T47D (cell line): ENCODE data around the gene LSM3.
"Not testable (repeated sequence)": the region's sequence is repeated elsewhere in the genome, so short reads cannot be mapped to it uniquely, and the experiment has no call there.

ENCODE experiments used
- DNase-seq, 2 experiments: peaks; one replicate each; pipeline versions ENCODE4 v3.0.0 to v3.0.0-alpha.2; 2011 to 2012; ENCODE audit warnings: low read depth in 1 of 2, low spot score in 1 of 2
- JUND ChIP-seq: IDR thresholded peaks from 2 replicates; pipeline ENCODE4 v1.6.1; 2012; ENCODE audit warnings: low read depth
- in situ Hi-C: cut with HindIII; loops from 2 replicates; pipeline ENCODE4 v1.10.0; 2016; ENCODE audit warnings: low sequenced_read_pairs, low pct_unique_long_range_greater_than_20kb

Gene LSM3

DNA sequence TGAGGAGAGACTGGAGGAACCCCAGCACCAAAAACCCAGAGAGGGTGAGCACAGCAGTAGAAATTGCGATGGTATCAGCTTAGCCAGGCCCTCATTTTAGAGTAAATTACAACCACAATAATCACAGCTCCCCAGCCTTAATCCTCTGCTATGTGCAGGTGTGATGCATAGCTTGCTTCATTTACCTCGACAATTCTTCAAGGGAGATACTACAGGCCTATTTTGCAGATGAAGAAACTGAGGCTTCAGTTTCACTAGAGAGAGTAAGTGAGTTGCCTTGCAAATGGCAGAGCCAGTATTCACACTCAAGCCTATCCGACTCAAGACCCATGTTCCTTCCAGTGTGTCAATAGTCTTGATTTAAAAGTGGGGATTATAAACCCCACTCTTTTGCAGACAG, 33.4 kb downstream of the LSM3 start:
- in situ Hi-C loops: no loop called here
- no peak for DNase-seq
- no peak for TF ChIP-seq JUND

DNA sequence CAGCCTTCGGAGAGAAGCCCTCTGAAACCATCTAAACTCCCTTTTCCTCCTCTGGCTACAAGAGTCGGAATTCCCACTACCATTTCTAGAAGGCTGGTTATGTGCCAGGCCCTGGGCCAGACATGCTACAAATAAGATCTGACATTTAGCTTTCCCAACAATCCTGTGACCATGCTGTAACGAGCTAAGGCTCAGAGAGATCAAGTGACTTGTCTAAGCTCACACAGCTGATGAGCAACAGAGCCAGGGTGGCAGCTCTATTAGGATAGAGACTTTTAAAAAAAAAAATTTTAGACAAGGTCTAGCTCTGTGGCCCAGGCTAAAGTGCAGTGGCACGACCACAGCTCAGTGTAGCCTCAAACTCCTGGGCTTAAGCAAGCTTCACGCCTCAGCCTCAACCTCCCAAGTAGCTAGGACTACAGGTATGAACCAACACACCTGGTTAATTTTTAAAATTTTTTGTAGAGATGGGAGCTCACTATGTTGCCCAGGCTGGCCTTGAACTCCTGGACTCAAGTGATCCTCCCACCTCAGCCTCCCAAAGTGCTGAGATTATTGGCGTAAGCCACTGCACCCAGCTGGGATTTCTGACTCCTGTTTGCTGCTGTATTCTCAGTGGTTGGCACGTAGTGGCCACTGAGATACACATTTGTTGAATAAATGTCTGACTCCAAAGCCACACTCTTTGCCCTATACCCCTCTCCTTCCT, 34.6 kb downstream of the LSM3 start:
- in situ Hi-C loops: no loop called here
- DNase-seq: no peak
- no peak for TF ChIP-seq JUND

DNA sequence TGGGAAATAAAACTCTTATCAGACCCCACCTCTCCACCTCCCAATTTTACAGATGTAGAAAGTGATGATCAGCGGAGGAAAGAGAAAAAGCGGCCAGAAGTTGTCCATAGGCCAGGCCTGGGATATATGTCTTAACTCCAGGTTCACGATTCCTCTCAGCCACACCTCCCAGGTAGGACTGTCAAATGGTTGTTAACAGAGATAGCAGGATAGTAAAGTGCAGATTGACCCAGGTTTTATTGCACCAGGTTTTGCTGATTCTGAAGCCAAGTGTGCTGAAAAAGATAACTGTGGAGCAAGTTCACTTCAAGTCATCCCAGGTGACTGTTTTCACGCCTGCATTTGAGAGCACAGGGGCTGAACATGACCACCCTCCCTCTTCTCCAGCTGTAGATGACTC, 36.1 kb downstream of the LSM3 start:
- in situ Hi-C loops: no loop called here
- no peak for DNase-seq
- no peak for TF ChIP-seq JUND

DNA sequence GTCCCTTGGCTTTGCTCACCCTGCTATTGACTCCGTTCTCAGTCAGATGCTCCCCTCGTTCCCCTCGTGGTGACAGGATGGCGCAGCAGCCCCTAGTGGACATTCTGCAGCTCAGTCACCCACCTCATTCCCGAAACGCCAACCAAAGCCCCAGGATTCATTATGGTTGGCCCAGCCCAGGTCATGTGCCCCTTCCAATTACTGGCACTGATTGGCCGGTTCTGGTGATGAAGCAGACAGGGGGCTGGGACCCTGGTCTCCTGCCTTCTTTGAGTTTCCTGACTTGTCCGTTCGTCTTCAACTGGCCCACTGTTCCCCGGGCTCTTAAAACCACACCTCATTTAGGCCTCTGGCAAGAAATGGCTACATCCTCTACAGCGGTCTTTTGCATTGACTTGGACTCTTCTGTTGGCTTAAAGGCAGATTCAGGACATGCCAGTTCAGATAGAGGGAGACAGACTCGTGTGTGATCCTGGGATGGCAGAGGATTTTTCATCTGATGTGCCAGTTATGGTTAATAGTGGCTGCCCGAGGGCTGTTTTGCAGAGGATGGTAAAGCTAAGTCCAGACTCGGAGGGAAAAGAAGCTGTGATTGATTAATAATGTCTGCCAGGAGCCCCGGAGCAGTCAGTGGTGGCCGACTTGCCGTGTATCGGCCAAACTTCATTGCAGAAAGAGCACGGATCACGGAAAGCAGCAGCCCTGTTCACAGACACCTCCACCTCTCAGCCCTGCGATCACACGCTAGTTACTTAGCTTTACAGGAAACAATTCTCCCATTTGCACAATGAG, 37.8 kb downstream of the LSM3 start:
- no peak for DNase-seq
- no peak for TF ChIP-seq JUND
- in situ Hi-C loops: no loop called here

DNA sequence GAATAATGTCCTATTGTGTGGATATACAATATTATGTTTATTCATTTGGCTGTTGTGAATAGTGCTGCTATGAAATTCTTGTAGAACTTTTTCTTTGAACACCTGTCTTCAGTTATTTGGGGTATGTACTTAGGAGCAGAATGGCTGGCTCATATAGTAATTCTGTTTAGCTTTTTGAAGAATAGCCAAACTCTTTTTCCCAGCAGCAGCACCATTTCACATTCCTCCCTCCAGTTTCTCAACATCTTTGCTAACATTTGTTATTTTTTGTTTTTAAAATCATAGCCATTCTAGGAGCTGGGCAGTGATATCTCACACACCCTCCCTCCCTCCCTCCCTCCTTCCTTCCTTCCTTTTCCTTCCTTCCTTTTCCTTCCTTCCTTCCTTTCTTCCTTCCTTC, 39.7 kb downstream of the LSM3 start:
- in situ Hi-C loops: no loop called here
- no peak for DNase-seq
- TF ChIP-seq JUND: no peak

DNA sequence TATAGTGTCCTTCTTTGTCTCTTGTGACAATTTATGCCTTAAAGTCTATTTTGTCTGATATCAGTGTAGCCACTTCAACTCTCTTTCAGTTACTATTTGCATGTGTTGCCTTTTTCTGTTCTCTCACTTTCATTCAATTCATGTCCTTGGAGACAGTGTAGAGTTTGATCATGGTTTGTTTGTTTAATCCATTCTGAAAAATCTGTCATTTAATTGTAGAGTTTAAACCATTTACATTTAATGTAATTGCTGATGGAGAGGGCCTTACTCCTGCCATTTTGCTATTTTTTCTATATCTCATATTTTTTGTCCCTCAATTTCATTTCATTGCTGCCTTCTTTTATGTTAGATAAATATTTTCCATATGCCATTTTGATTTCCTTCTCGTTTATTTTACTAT, 42.3 kb downstream of the LSM3 start:
- DNase-seq: no peak
- in situ Hi-C loops: no loop called here
- TF ChIP-seq JUND: no peak

DNA sequence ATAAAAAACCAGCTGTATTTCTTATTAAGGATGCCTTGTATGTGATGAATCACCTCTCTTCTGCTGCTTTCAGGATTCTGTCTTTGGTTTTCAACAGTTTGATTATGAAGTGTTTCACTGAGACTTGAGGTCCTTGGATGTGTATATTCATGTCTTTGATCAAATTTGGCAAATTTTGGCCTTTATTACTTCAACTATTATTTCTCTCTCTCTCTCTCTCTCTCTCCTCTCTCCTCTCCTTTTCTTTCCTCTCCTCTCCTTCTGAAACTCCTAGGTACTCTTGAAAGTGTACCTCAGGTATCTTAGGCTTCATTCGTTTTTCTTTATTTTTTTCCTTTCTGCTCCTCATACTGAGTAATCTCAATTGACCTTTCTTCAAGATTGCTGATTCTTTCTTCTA, 43.3 kb downstream of the LSM3 start:
- TF ChIP-seq JUND: no peak
- no peak for DNase-seq
- in situ Hi-C loops: no loop called here

DNA sequence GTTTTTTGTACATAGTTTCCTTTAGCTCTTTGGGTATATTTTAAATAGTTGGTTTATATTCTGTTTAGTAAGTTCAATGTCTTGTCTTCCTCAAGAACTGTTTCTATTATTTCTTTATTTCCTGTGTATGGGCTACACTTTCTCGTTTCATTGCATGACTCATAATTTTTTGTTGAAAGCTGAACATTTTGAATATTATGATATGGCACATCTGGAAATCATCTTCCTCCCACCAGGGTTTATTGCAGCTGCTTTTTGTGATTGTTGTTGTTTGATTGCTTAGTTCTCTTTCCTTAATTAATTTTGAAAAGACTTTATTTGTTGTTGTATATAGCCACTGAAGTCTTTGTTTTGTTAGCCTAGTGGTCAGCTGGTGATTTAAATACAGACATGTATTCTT, 43.8 kb downstream of the LSM3 start:
- TF ChIP-seq JUND: no peak
- in situ Hi-C loops: no loop called here
- no peak for DNase-seq

DNA sequence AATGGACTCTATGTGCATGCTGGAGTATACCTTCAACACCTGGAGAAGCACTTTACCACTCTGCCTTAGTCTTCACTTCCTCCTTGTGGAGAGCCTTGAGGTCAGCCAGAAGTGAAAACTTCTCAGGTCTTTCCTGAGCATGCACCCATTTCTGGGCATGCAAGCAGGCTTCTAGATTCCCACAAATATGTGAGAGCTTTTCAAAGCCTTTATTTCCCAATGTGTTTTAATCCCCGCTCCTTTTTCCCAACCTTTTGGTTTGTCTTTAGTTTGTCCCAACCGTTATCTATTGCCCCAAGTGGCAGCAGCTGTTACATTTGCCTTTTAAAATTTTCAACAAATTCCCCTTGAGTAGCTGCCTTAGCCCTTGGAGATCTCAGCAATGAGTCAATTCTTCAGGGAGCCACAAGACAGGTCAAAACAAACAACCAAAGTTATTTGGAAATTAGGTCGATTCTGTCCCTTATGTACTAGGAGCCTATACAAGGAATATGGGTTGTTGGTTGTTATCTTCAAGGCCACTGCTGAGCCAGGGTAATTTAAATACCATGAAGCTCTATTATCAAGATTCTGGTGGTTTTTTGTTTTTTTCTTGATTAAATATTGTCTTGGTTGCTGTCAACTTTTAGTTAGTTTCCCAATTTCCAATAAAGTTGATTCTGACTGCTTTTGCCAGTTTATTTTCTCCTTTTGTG, 44.4 kb downstream of the LSM3 start:
- no peak for TF ChIP-seq JUND
- DNase-seq: no peak
- in situ Hi-C loops: no loop called here

DNA sequence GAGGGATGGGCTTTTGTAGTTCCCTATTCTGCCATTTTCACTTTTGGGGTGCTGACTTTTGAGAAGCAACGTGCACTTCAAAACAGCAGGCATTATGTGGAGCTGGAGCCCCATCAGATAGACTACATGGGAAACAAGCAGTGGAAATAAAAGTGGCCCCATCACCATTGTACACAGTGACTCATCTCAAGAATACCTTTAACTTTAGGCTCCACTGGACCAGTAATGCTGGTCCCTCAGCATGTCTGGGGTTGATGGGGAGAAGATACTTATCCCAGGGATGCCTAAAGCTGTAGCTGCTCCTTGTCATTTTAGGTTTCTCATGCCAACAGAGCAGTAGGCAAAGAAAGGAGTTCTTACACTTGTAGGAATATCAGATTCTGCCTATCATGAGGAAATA, 45.0 kb downstream of the LSM3 start:
- peak; percentile 90 for TF ChIP-seq JUND
- in situ Hi-C loops: no loop called here
- peak in 1 of 2 experiments; percentile 92 for DNase-seq

DNA sequence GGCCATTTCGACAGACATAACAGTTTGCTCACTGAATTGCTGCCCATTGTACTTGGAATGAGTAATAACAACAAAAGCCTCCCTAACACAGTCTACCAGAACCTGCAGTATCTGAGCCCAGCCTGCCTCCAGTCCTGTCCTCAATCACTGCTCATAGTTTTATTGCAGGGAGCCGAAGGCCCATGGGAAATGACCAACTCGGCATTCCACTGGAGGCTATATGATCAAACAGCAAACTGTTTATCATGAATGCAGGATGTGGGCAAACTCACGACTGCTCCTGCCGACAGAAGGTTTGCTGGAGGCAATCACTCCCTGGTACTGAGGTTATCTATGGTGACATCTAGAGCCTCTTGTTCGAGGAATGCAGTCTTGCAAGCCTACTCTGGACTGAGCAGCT, 46.3 kb downstream of the LSM3 start:
- TF ChIP-seq JUND: peak; percentile 73; the same call in 1 of the 2 replicates
- in situ Hi-C loops: no loop called here
- peak in 1 of 2 experiments; percentile 81 for DNase-seq

DNA sequence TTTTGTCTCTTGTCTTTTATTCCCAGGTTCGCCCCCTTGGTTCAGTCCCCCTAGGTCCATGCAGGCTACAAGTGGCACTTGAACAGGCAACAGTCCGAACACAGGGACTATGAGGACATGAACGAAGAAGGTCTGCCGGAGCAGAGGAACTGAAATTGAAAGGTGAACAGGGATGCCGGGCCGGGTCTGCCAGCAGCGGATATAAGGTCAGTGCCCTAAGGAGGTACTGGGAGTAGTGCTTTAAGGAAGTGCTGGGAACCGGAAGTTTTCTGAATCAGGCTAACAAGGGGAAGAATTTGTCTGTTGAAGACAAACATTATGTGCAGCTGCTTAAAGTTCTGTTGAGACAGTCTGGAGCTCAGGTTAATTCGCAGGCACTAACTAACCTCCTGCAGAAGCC, 46.8 kb downstream of the LSM3 start:
- peak in 1 of 2 experiments; percentile 75 for DNase-seq
- in situ Hi-C loops: no loop called here
- TF ChIP-seq JUND: no peak

DNA sequence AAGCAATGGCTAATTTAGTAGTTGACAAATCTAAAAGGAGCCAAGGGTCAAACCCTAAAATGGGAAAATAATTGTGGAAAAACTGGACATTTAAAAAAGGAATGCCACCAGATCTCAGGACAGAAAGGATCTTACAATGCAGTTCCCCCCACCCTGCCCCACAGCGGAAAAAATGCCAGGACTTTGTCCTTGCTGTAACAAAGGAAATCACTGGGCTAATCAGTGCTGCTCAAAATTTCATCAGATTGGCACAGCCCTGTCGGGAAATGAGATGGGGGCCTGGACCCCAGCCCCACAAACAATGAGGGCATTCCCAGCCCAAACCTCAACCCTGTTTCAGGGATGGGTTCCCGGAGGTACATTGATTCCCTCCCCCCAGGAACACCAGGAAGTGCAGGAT, 47.7 kb downstream of the LSM3 start:
- in situ Hi-C loops: not testable (repeated sequence)

More for the DNA sequence above, 47.7 kb downstream of the LSM3 start:
- DNase-seq: not testable (repeated sequence)
